ENCODE measurements around the gene IRF2. TPM values are rescaled to one million over a fixed set of nuclear protein-coding genes. Genes with fewer than 3 reads are reported as not detected.

IRF2 gene
- polyA plus RNA-seq, 4 donors, result 23.3 to 38.6 (median 32.7) TPM

GRCh38 chr4:184443318-184443717, 31.0 kb downstream of the IRF2 start:
- H3K36me3 ChIP-seq (ENCODE audit: control insufficient read depth in 3 of 3, insufficient read depth in 2 of 3, low read depth in 1 of 3, low read length in 3 of 3), result peaks cover 0 to 20% (median 3%) of the 10 kb centered on the region in 3 donors
- H3K9me3 ChIP-seq (ENCODE audit: control insufficient read depth in 2 of 2, insufficient read depth in 1 of 2, low read depth in 1 of 2, low read length in 1 of 2), result no peaks in the 10 kb centered on the region
- no peak overlapping the region for H3K27ac ChIP-seq (ENCODE audit: low read depth in 1 of 3, low read length in 2 of 3)
- no peak overlapping the region for H3K4me3 ChIP-seq (ENCODE audit: low read depth in 1 of 3, low read length in 3 of 3)
- DNase-seq (no peak), FAIRE-seq (no peak)
- WGBS, 3 donors, result 93 to 100% (median 99%) methylated on average over 2 of the region's 2 CpGs
- H3K27me3 ChIP-seq (ENCODE audit: control insufficient read depth in 3 of 3, insufficient read depth in 3 of 3, low read length in 3 of 3), result no peaks in the 10 kb centered on the region
- H3K4me1 ChIP-seq (ENCODE audit: control insufficient read depth in 3 of 3, insufficient read depth in 2 of 3, low read depth in 1 of 3, low read length in 2 of 3), result peaks cover 5 to 29% (median 21%) of the 10 kb centered on the region in 3 donors

DNA sequence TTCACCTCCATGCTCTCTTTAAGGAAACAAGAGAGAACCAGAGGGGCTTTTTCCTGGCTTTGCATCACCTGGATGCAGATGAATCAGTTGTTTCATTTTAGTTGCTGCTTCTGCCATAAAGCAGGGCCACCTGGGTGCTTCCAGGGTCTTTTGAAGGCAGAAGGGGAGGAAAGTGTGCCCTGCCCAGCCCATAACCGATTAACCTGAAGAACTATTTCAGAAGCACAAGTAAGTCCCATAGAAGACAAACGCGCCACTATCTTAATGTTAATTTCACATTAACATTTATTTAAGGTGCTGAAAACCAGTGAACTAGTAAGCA, 32.1 kb downstream of the IRF2 start:
- Histone ChIP-seq H3K4me3 (ENCODE audit: low read depth in 1 of 3, low read length in 3 of 3) (no peak overlapping the region), H3K36me3 (ENCODE audit: control insufficient read depth in 3 of 3, insufficient read depth in 2 of 3, low read depth in 1 of 3, low read length in 3 of 3) (peaks cover 0 to 18% (median 3%) of the 10 kb centered on the region in 3 donors), H3K4me1 (ENCODE audit: control insufficient read depth in 3 of 3, insufficient read depth in 2 of 3, low read depth in 1 of 3, low read length in 2 of 3) (peaks cover 5 to 30% (median 21%) of the 10 kb centered on the region in 3 donors), H3K9me3 (ENCODE audit: control insufficient read depth in 2 of 2, insufficient read depth in 1 of 2, low read depth in 1 of 2, low read length in 1 of 2) (no peaks in the 10 kb centered on the region), H3K27me3 (ENCODE audit: control insufficient read depth in 3 of 3, insufficient read depth in 3 of 3, low read length in 3 of 3) (no peaks in the 10 kb centered on the region), H3K27ac (ENCODE audit: low read depth in 1 of 3, low read length in 2 of 3) (peak overlapping the region in 1 of 3 donors; percentile 22)
- no peak for FAIRE-seq
- DNase-seq, result no peak
- 81 to 94% (median 94%) methylated on average over 3 of the region's 3 CpGs for WGBS, 3 donors

- no peak overlapping the region for H3K4me3 ChIP-seq (ENCODE audit: low read depth in 1 of 3, low read length in 3 of 3)
- DNase-seq, result no peak
- no peaks in the 10 kb centered on the region for H3K9me3 ChIP-seq (ENCODE audit: control insufficient read depth in 2 of 2, insufficient read depth in 1 of 2, low read depth in 1 of 2, low read length in 1 of 2)
- FAIRE-seq, result no peak
- 69 to 87% (median 76%) methylated on average over 13 of the region's 13 CpGs for WGBS, 3 donors
- H3K27ac ChIP-seq (ENCODE audit: low read depth in 1 of 3, low read length in 2 of 3), result peak overlapping the region in 1 of 3 donors; percentile 22
- H3K27me3 ChIP-seq (ENCODE audit: control insufficient read depth in 3 of 3, insufficient read depth in 3 of 3, low read length in 3 of 3), result no peaks in the 10 kb centered on the region
- H3K4me1 ChIP-seq (ENCODE audit: control insufficient read depth in 3 of 3, insufficient read depth in 2 of 3, low read depth in 1 of 3, low read length in 2 of 3), result peaks cover 5 to 30% (median 21%) of the 10 kb centered on the region in 3 donors
- peaks cover 0 to 14% (median 3%) of the 10 kb centered on the region in 3 donors for H3K36me3 ChIP-seq (ENCODE audit: control insufficient read depth in 3 of 3, insufficient read depth in 2 of 3, low read depth in 1 of 3, low read length in 3 of 3)
Measured at GRCh38 chr4:184441461-184442313, 32.7 kb downstream of the IRF2 start.

DNA sequence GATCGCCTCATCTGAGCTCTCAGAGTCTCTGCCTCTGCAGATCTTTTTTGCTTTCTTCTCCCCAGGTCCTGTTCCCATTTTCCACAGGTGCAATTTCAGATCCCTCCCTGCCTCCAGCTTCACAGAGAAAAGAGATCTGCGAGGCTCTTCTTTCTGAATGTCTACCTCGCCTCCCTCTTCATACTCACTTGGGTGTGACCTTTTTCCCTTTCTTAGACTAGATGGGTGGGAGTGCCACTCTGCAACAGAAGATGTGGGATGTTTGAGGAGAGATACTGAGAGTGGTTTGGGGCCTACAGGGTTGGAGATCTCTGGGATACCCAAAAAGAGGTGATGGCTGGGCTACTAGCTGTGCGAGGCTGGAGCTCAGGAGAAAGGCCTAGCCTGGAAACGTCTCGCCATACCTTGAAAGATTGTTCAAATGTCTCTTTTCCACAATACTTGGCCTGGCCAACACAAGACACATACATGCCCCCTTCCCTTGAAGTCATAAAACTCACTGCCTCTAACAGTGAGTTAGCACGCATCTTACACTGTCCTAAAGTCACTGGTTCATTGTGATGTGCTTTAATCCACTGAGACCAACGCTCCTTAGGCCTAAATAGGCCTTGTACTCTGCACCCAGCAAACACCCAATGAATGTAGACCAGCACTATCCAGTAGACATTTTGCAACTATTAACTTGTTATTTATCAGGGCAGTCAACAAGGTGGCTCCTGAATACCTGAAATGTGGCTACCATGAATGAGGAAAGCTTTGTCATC, 33.6 kb downstream of the IRF2 start:
- Histone ChIP-seq H3K4me3 (ENCODE audit: low read depth in 1 of 3, low read length in 3 of 3) (no peak overlapping the region), H3K36me3 (ENCODE audit: control insufficient read depth in 3 of 3, insufficient read depth in 2 of 3, low read depth in 1 of 3, low read length in 3 of 3) (peaks cover 0 to 12% (median 3%) of the 10 kb centered on the region in 3 donors), H3K27ac (ENCODE audit: low read depth in 1 of 3, low read length in 2 of 3) (peak overlapping the region in 2 of 3 donors; percentile 6 to 74), H3K9me3 (ENCODE audit: control insufficient read depth in 2 of 2, insufficient read depth in 1 of 2, low read depth in 1 of 2, low read length in 1 of 2) (no peaks in the 10 kb centered on the region), H3K27me3 (ENCODE audit: control insufficient read depth in 3 of 3, insufficient read depth in 3 of 3, low read length in 3 of 3) (no peaks in the 10 kb centered on the region), H3K4me1 (ENCODE audit: control insufficient read depth in 3 of 3, insufficient read depth in 2 of 3, low read depth in 1 of 3, low read length in 2 of 3) (peaks cover 2 to 26% (median 21%) of the 10 kb centered on the region in 3 donors)
- WGBS, 3 donors, result 89 to 93% (median 89%) methylated on average over 8 of the region's 8 CpGs
- FAIRE-seq (no peak), DNase-seq (no peak)

DNA sequence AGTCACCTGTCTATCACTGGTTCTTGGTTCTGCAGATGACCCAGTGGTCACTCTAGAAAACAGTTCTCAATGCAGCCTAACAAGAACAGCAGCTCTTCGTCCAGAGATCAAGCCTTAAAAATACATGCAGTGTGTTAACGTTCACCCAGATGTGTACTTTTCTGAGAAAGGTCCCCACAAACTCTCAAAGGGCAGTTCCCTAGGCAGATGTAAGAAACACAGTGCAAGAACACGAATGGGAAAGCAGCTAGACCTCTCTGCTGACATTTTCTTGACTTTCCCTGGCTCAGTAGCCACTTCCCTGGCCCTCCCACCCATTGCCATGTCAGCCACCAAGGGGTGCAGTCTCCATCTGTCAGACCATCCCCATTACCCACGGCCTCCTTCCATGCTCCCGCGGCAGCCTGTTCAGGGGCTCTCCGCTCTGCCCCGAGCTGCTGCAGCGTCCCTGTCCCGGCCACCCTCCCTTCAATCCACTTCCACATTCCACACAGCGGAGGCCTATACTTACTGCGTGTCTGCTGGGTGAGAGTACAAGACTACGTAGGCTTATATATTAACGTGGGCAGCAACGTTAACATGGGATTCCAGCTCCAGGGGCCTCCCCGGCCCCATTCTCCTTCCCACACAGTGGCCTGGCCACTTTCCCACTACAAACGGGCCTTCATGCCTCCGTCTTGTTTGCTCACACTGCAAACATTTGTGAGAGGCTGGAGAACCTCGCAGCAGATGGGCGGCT, 34.3 kb downstream of the IRF2 start:
- DNase-seq (peak in 1 of 2 donors; percentile 76), FAIRE-seq (no peak)
- no peak overlapping the region for H3K4me3 ChIP-seq (ENCODE audit: low read depth in 1 of 3, low read length in 3 of 3)
- 62 to 74% (median 72%) methylated on average over 20 of the region's 20 CpGs for WGBS, 3 donors
- H3K27me3 ChIP-seq (ENCODE audit: control insufficient read depth in 3 of 3, insufficient read depth in 3 of 3, low read length in 3 of 3), result no peaks in the 10 kb centered on the region
- peaks cover 0 to 10% (median 3%) of the 10 kb centered on the region in 3 donors for H3K36me3 ChIP-seq (ENCODE audit: control insufficient read depth in 3 of 3, insufficient read depth in 2 of 3, low read depth in 1 of 3, low read length in 3 of 3)
- H3K4me1 ChIP-seq (ENCODE audit: control insufficient read depth in 3 of 3, insufficient read depth in 2 of 3, low read depth in 1 of 3, low read length in 2 of 3), result peaks cover 2 to 23% (median 21%) of the 10 kb centered on the region in 3 donors
- peak overlapping the region in 2 of 3 donors; percentile 6 to 74 for H3K27ac ChIP-seq (ENCODE audit: low read depth in 1 of 3, low read length in 2 of 3)
- no peaks in the 10 kb centered on the region for H3K9me3 ChIP-seq (ENCODE audit: control insufficient read depth in 2 of 2, insufficient read depth in 1 of 2, low read depth in 1 of 2, low read length in 1 of 2)

DNA sequence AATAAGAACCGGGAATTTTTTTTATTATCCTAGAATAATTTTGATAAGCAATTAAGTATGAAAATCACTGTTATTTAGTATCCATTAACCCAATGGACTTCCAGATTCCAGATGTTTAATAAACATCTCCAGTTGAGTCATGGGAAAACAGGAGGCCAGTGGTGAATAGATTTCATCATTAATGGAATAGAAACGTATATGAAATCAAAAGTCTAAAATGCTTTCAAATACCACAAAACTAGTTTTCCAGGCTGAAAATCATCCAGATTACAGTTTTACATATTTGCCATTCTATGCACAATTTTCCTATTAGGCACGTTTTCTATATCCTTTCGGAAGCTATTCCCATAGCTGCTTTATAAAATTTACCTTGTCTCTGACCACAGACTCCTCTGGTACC, 35.0 kb downstream of the IRF2 start:
- peaks cover 0 to 8% (median 3%) of the 10 kb centered on the region in 3 donors for H3K36me3 ChIP-seq (ENCODE audit: control insufficient read depth in 3 of 3, insufficient read depth in 2 of 3, low read depth in 1 of 3, low read length in 3 of 3)
- H3K9me3 ChIP-seq (ENCODE audit: control insufficient read depth in 2 of 2, insufficient read depth in 1 of 2, low read depth in 1 of 2, low read length in 1 of 2), result no peaks in the 10 kb centered on the region
- no peak for DNase-seq
- FAIRE-seq, result no peak
- no peaks in the 10 kb centered on the region for H3K27me3 ChIP-seq (ENCODE audit: control insufficient read depth in 3 of 3, insufficient read depth in 3 of 3, low read length in 3 of 3)
- H3K4me3 ChIP-seq (ENCODE audit: low read depth in 1 of 3, low read length in 3 of 3), result no peak overlapping the region
- H3K4me1 ChIP-seq (ENCODE audit: control insufficient read depth in 3 of 3, insufficient read depth in 2 of 3, low read depth in 1 of 3, low read length in 2 of 3), result peaks cover 0 to 21% (median 18%) of the 10 kb centered on the region in 3 donors
- 81 to 84% (median 84%) methylated on average over 4 of the region's 4 CpGs for WGBS, 3 donors
- peak overlapping the region in 1 of 3 donors; percentile 74 for H3K27ac ChIP-seq (ENCODE audit: low read depth in 1 of 3, low read length in 2 of 3)

DNA sequence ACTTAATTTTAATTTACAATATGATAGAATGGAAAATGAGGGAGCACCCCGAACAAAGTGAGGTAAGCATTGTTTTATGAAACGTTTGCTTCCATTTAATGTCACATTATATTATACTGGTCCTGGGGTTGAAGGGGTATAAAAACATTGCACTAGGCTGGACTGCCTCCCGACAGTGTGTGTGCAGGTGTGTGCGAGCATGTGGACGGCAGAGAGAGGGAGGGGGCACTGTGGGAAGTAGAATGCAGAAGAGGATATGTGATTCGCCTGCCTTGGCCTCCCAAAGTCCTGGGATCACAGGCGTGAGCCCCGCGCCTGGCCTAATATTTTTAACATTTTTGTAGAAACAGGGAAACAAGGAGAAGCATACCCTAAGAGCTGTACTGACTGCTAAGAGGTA, 36.0 kb downstream of the IRF2 start:
- Histone ChIP-seq H3K4me3 (ENCODE audit: low read depth in 1 of 3, low read length in 3 of 3) (no peak overlapping the region), H3K27me3 (ENCODE audit: control insufficient read depth in 3 of 3, insufficient read depth in 3 of 3, low read length in 3 of 3) (no peaks in the 10 kb centered on the region), H3K4me1 (ENCODE audit: control insufficient read depth in 3 of 3, insufficient read depth in 2 of 3, low read depth in 1 of 3, low read length in 2 of 3) (peaks cover 0 to 21% (median 18%) of the 10 kb centered on the region in 3 donors), H3K27ac (ENCODE audit: low read depth in 1 of 3, low read length in 2 of 3) (peak overlapping the region in 1 of 3 donors; percentile 4), H3K36me3 (ENCODE audit: control insufficient read depth in 3 of 3, insufficient read depth in 2 of 3, low read depth in 1 of 3, low read length in 3 of 3) (peaks cover 0 to 9% (median 0%) of the 10 kb centered on the region in 3 donors), H3K9me3 (ENCODE audit: control insufficient read depth in 2 of 2, insufficient read depth in 1 of 2, low read depth in 1 of 2, low read length in 1 of 2) (no peaks in the 10 kb centered on the region)
- FAIRE-seq (no peak), DNase-seq (no peak)
- WGBS, 3 donors, result 70 to 77% (median 76%) methylated on average over 9 of the region's 9 CpGs

All from small intestine (tissue), 7 donors.